Parathyroid adenoma (tissue), 2 donors: ENCODE data around the gene ZFP69.
A peak's percentile ranks its signal among the peaks of the same experiment; 100 is the strongest.

ENCODE experiments used
- H2AFZ ChIP-seq: fragments of 300-600 bp; sonication (generic); one replicate; pipeline ENCODE4 v1.7.0; 2017; ENCODE audit warnings: antibody characterized with exemption, mild to moderate bottlenecking
- H3K27ac ChIP-seq: fragments of 300-600 bp; sonication (generic); one replicate; pipeline ENCODE4 v1.7.0; 2017
- H3K27me3 ChIP-seq: fragments of 300-600 bp; sonication (generic); one replicate; pipeline ENCODE4 v1.7.0; 2017; ENCODE audit warnings: low read length; ENCODE audit not compliant: control insufficient read depth, insufficient read depth
- H3K36me3 ChIP-seq: fragments of 300-600 bp; sonication (generic); one replicate; pipeline ENCODE4 v1.7.0; 2017; ENCODE audit warnings: low read length; ENCODE audit not compliant: control insufficient read depth, insufficient read depth
- H3K4me1 ChIP-seq: fragments of 300-600 bp; sonication (generic); one replicate; pipeline ENCODE4 v1.7.0; 2017; ENCODE audit warnings: control low read depth
- H3K4me2 ChIP-seq: fragments of 300-600 bp; sonication (generic); one replicate; pipeline ENCODE4 v1.7.0; 2017; ENCODE audit warnings: low read length
- H3K4me3 ChIP-seq: fragments of 300-600 bp; sonication (generic); one replicate; pipeline ENCODE4 v1.7.0; 2017; ENCODE audit warnings: low read depth, low read length
- H3K79me2 ChIP-seq: fragments of 300-600 bp; sonication (generic); one replicate; pipeline ENCODE4 v1.7.0; 2017; ENCODE audit warnings: control low read depth
- H3K9ac ChIP-seq: fragments of 300-600 bp; sonication (generic); one replicate; pipeline ENCODE4 v1.7.0; 2017; ENCODE audit warnings: mild to moderate bottlenecking
- H3K9me3 ChIP-seq: fragments of 300-600 bp; sonication (generic); one replicate; pipeline ENCODE4 v1.7.0; 2017; ENCODE audit warnings: low read length; ENCODE audit not compliant: control insufficient read depth
- TF ChIP-seq, protein P1 (sequence below): fragments of 300-600 bp; sonication (generic); IDR thresholded peaks from one replicate; pipeline ENCODE4 v1.7.0; 2017; ENCODE audit warnings: antibody characterized with exemption, mild to moderate bottlenecking
- donor health status: primary hyperparathyroidism.

The ZFP69 gene

DNA sequence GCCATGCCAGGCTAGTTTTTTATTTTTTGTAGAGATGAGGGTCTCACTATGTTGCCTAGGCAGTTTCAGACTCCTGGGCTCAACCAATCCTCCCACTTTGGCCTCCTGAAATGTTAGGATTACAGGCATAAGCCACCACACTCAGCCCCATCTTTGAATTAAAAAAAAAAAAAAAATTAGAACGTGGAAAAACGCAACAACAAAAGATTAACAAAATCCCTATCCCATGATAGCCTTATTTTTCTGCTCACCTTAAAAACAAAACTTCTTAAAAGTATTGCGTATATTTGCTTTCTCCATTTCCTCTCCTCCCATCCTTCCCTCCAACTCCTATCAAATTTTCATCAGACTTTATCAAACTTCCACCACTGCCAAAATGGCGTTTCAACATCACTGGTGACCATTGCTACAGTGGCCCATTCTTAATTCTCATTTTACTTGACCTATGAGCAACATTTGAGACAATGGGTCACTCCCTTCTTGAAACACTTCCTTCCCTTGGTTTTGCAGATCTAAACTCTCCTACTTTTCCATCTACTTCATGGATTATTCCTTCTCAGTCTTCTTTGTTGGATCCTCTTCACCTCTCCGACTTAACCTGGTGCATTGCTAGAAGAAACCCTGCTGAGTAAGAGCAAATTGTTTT, 53.8 kb downstream of the ZFP69 start:
- Histone ChIP-seq H3K27ac (peak overlapping the region; percentile 82), H3K36me3 (no peaks in the 10 kb centered on the region), H3K27me3 (no peaks in the 10 kb centered on the region), H2AFZ (peak overlapping the region; percentile 96), H3K9ac (no peak overlapping the region), H3K4me1 (no peaks in the 10 kb centered on the region), H3K4me2 (peak overlapping the region; percentile 98), H3K4me3 (peak overlapping the region; percentile 93), H3K79me2 (no peaks in the 10 kb centered on the region), H3K9me3 (no peaks in the 10 kb centered on the region)
- TF ChIP-seq, protein P1, sequence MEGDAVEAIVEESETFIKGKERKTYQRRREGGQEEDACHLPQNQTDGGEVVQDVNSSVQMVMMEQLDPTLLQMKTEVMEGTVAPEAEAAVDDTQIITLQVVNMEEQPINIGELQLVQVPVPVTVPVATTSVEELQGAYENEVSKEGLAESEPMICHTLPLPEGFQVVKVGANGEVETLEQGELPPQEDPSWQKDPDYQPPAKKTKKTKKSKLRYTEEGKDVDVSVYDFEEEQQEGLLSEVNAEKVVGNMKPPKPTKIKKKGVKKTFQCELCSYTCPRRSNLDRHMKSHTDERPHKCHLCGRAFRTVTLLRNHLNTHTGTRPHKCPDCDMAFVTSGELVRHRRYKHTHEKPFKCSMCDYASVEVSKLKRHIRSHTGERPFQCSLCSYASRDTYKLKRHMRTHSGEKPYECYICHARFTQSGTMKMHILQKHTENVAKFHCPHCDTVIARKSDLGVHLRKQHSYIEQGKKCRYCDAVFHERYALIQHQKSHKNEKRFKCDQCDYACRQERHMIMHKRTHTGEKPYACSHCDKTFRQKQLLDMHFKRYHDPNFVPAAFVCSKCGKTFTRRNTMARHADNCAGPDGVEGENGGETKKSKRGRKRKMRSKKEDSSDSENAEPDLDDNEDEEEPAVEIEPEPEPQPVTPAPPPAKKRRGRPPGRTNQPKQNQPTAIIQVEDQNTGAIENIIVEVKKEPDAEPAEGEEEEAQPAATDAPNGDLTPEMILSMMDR: no peak

DNA sequence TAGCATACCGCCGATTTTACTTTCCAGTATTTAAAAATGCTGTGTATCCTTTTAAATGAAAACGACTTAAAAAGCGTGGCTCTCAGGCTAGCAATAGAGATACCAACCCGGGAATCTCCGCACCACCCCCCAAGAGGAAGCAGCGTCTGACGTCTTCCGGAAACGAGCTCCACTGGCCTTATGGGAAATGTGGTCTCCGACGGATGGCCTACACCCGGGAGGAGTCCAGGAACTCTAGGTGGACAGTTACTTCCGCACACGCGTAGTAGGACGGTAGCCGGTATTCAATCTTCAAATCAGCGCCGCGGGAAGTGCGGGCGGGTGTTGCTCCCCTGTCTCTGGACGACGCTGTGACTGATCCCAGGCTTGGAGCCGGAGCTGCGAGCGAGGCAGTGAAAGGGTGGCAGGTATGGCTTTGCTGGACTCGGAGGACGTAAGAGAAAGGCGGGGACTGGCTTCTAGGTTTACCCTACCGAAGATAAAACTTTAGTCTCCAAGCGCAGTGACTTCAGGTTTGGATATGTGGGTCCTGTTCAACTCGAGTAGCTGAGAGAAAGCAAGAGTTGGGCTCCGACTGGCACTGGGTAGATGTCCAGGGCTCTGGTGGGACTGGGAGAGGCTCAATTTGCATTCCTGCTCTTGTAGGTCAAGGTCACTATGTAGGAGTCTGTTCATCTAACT, 54.4 kb downstream of the ZFP69 start, which contains the start of gene ZNF684:
Gene ZNF684, plus strand, starts transcription at position 257 of the 681 bp plus-strand sequence. CDS start 1,530 bp downstream, outside the sequence.
- TF ChIP-seq, protein P1: no peak
- H3K27ac ChIP-seq: peak within 1 kb of the TSS; percentile 82
- no peaks in the 10 kb centered on the region for H3K27me3 ChIP-seq

DNA sequence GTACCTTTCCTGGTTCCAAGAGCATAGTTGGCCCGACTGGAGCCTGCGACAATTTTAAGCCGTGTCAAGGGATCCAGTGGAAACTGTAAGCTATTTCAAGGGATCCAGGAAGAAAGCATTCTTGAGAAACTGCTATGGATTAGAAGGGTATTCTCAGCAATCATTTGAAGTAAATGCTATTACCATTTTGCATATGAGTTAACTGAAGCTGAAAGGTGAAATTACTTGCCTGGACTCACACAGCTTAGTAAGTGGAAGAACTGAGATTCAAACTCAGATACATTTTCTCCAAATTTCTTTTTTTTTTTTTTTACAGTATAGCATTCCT, 54.9 kb downstream of the ZFP69 start:
- Histone ChIP-seq H3K36me3 (no peaks in the 10 kb centered on the region), H3K27me3 (no peaks in the 10 kb centered on the region), H3K4me1 (no peaks in the 10 kb centered on the region), H3K79me2 (no peaks in the 10 kb centered on the region), H2AFZ (peak overlapping the region; percentile 96), H3K4me2 (peak overlapping the region; percentile 98), H3K27ac (peak overlapping the region; percentile 82), H3K9me3 (no peaks in the 10 kb centered on the region), H3K9ac (no peak overlapping the region), H3K4me3 (peak overlapping the region; percentile 93)
- TF ChIP-seq, protein P1: no peak

More for the DNA sequence above, 54.4 kb downstream of the ZFP69 start, which contains the start of gene ZNF684:
- Histone ChIP-seq H3K79me2 (no peaks in the 10 kb centered on the region), H2AFZ (peak within 1 kb of the TSS; percentile 96), H3K4me1 (no peaks in the 10 kb centered on the region), H3K9ac (no peak within 1 kb of the TSS), H3K4me2 (peak within 1 kb of the TSS; percentile 98), H3K9me3 (no peaks in the 10 kb centered on the region), H3K4me3 (peak within 1 kb of the TSS; percentile 93), H3K36me3 (no peaks in the 10 kb centered on the region)

DNA sequence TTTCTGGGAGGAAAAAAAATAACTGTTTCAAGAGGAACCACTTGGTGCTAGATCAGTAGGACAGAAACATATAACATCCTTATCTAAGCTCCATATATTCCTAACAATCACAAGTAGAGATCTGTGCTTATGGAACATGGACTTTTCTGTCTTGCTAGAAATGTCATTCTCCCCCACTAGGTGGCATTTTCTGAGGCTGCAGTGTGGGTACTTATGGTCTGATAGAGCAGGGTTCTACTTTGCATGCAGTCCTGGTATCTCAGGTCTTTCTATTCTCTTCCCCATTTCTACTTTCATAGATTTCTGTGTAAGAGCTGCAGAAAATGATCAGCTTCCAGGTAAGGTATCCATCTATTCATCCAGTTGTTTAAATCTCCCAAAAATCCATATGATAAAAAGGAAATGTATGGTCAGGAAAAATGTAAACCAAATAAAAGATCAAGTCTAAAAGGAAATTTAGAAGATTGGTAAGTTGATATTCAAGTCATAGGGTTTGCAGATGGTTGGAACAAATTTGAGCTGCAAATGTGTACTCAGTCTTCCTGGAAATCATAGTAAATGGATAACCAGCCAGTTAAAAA, 55.8 kb downstream of the ZFP69 start:
- TF ChIP-seq, protein P1: no peak
- Histone ChIP-seq H3K9me3 (no peaks in the 10 kb centered on the region), H3K79me2 (no peaks in the 10 kb centered on the region), H3K9ac (no peak overlapping the region), H2AFZ (no peak overlapping the region), H3K27me3 (no peaks in the 10 kb centered on the region), H3K27ac (no peak overlapping the region), H3K36me3 (no peaks in the 10 kb centered on the region), H3K4me1 (no peaks in the 10 kb centered on the region), H3K4me2 (peak overlapping the region; percentile 98), H3K4me3 (peak overlapping the region; percentile 93)
